A549 (cell line): ENCODE data around the gene NGFR. TPM values are rescaled to one million over a fixed set of nuclear protein-coding genes. Genes with fewer than 3 reads are reported as not detected.

ENCODE experiments used
- ATAC-seq, 2 experiments: fragments of 200-7000 bp in 1 of 2; fragments of >200 bp in 1 of 2; cut with Nextera tagmentation in 1 of 2; cut with Tn5 transposase in 1 of 2; 3 replicates each; pipeline versions ENCODE4 v1.8.0 to v1.9.1; 2018 to 2020; ENCODE audit warnings: mild to moderate bottlenecking in 1 of 2, moderate library complexity in 1 of 2
- CTCF ChIA-PET: fragments of 300-600 bp; sonication (Branson Sonifier 250); formaldehyde crosslinking; extraction: SDS; loops from one replicate; lab custom pipeline; 2021; ENCODE audit warnings: antibody characterized with exemption, inconsistent platforms; lab: Yijun Ruan, JAX
- POLR2A ChIA-PET: fragments of 350-600 bp; formaldehyde crosslinking; extraction: SDS; loops from one replicate; lab custom pipeline; 2021; ENCODE audit warnings: antibody characterized with exemption, inconsistent platforms; lab: Yijun Ruan, JAX
- DNase-seq, 2 experiments: peaks; one replicate each; pipeline versions ENCODE4 v3.0.0 to v3.0.0-alpha.2; 2011 to 2016; ENCODE audit warnings: low read depth in 1 of 2, low spot score in 1 of 2
- FAIRE-seq: peaks from 2 replicates; lab custom pipeline; 2011; peaks lifted over from hg19 to GRCh38; lab: Jason Lieb, UNC
- H3K27ac ChIP-seq, 2 experiments: fragments of >200 bp; sonication (Bioruptor Twin); formaldehyde crosslinking; 3 replicates each; pipeline ENCODE4 v1.5.1; 2016 to 2017
- H3K4me1 ChIP-seq: fragments of >200 bp; sonication (Bioruptor Twin); formaldehyde crosslinking; 3 replicates; pipeline ENCODE4 v1.6.1; 2016
- H3K4me2 ChIP-seq: fragments of >200 bp; sonication (Bioruptor Twin); formaldehyde crosslinking; 3 replicates; pipeline ENCODE4 v1.6.1; 2016
- H3K4me3 ChIP-seq: fragments of >200 bp; sonication (Bioruptor Twin); formaldehyde crosslinking; 3 replicates; pipeline ENCODE4 v1.5.1; 2016
- H3K9me3 ChIP-seq: fragments of >200 bp; sonication (Bioruptor Twin); formaldehyde crosslinking; 3 replicates; pipeline ENCODE4 v1.6.1; 2016
- BCL3 ChIP-seq: fragments of >200 bp; sonication (Bioruptor Twin); formaldehyde crosslinking; IDR thresholded peaks from 3 replicates; pipeline ENCODE4 v1.6.1; 2016
- BHLHE40 ChIP-seq: IDR thresholded peaks from 2 replicates; pipeline ENCODE4 v1.6.1; 2012; ENCODE audit warnings: low read depth, low read length, inconsistent platforms
- CBX8 ChIP-seq: fragments of 200-600 bp; sonication (generic); IDR thresholded peaks from 2 replicates; pipeline ENCODE4 v1.6.1; 2016
- CHD2 ChIP-seq: fragments of 150-350 bp; IDR thresholded peaks from 2 replicates; pipeline ENCODE4 v1.6.1; 2014; ENCODE audit warnings: low read length; ENCODE audit not compliant: partially characterized antibody
- E2F6 ChIP-seq: IDR thresholded peaks from 2 replicates; pipeline ENCODE4 v1.6.1; 2012; ENCODE audit warnings: low read depth, borderline replicate concordance
- ESRRA ChIP-seq: fragments of 150-350 bp; IDR thresholded peaks from 2 replicates; pipeline ENCODE4 v1.6.1; 2014; ENCODE audit warnings: mild to moderate bottlenecking, low read length, borderline replicate concordance
- HMGXB4 ChIP-seq: fragments of 250-450 bp; sonication (Bioruptor Pico); IDR thresholded peaks from 2 replicates; pipeline ENCODE4 v1.5.0; 2021; ENCODE audit warnings: mild to moderate bottlenecking, moderate library complexity, borderline replicate concordance
- MAZ ChIP-seq: fragments of 150-350 bp; IDR thresholded peaks from 2 replicates; pipeline ENCODE4 v1.6.1; 2014; ENCODE audit warnings: antibody characterized with exemption, low read depth, low read length, borderline replicate concordance
- MYC ChIP-seq: IDR thresholded peaks from 2 replicates; pipeline ENCODE4 v1.6.1; 2012; ENCODE audit warnings: mild to moderate bottlenecking, inconsistent platforms, low read length, improper control_type of control experiment, borderline replicate concordance
- NPAS2 ChIP-seq: fragments of 250-450 bp; sonication (Bioruptor Pico); IDR thresholded peaks from 2 replicates; pipeline ENCODE4 v1.8.0; 2022; ENCODE audit warnings: mild to moderate bottlenecking, moderate library complexity, borderline replicate concordance
- PHF8 ChIP-seq: fragments of 200-600 bp; sonication (generic); IDR thresholded peaks from 2 replicates; pipeline ENCODE4 v1.6.1; 2016; ENCODE audit warnings: low read depth, mild to moderate bottlenecking, antibody characterized with exemption, moderate library complexity, borderline replicate concordance
- POLR2AphosphoS2 ChIP-seq: conservative IDR thresholded peaks from 2 replicates; pipeline ENCODE4 v1.6.1; 2012; ENCODE audit warnings: low read length, improper control_type of control experiment, inconsistent platforms
- RARB ChIP-seq: fragments of 250-450 bp; sonication (Bioruptor Pico); IDR thresholded peaks from 2 replicates; pipeline ENCODE4 v1.8.0; 2021; ENCODE audit warnings: mild to moderate bottlenecking, moderate library complexity
- RCOR1 ChIP-seq: fragments of 150-350 bp; IDR thresholded peaks from 2 replicates; pipeline ENCODE4 v1.6.1; 2014; ENCODE audit warnings: antibody characterized with exemption, low read length, low read depth
- RFX5 ChIP-seq: fragments of 450-650 bp; IDR thresholded peaks from 2 replicates; pipeline ENCODE4 v1.7.1; 2014; ENCODE audit warnings: antibody characterized with exemption, mild to moderate bottlenecking, moderate library complexity
- SMC3 ChIP-seq: fragments of >200 bp; sonication (Bioruptor Twin); formaldehyde crosslinking; IDR thresholded peaks from 3 replicates; pipeline ENCODE4 v1.6.1; 2018; ENCODE audit warnings: inconsistent platforms
- SREBF2 ChIP-seq: fragments of 450-650 bp; IDR thresholded peaks from 2 replicates; pipeline ENCODE4 v1.6.1; 2014; ENCODE audit warnings: mild to moderate bottlenecking, moderate library complexity
- ZNF302 ChIP-seq: fragments of 250-450 bp; sonication (Bioruptor Pico); IDR thresholded peaks from 2 replicates; pipeline ENCODE4 v1.9.0; 2021; ENCODE audit warnings: inconsistent platforms, mild to moderate bottlenecking, moderate library complexity
- WGBS: methylation state at CpG from one replicate; pipeline ENCODE4 v1.1.6; 2017; ENCODE audit errors: missing lambda C conversion rate; 5-methylcytosine and 5-hydroxymethylcytosine counted together
- polyA plus RNA-seq, 4 experiments: library from polyadenylated mRNA; depleted of rRNA in 3 of 4; stranded (reverse); fragments of >200 nt; fragmentation: RNase III in 1 of 4; extraction: RNeasy Plus Mini Kit Qiagen cat#74134 plus additional on column Dnase treatment in 1 of 4; gene quantifications; 2 replicates in 3 of 4; 3 replicates in 1 of 4; pipeline ENCODE4 v1.2.3, GENCODE V29; 2011 to 2017
- TF ChIP-seq, protein P1 (sequence below): fragments of >200 bp; sonication (Bioruptor Twin); formaldehyde crosslinking; IDR thresholded peaks from 2 replicates; pipeline ENCODE4 v1.6.1; 2016
- TF ChIP-seq, protein P2 (sequence below): fragments of >200 bp; sonication (Bioruptor Twin); formaldehyde crosslinking; IDR thresholded peaks from 3 replicates; pipeline ENCODE4 v1.5.1; 2016

Gene NGFR
- polyA plus RNA-seq, 2 of the 4 experiments (the other 2 are of a cell fraction) = 0.13 to 0.18 TPM

- 88% methylated on average over 22 of the region's 26 CpGs for WGBS
- Histone ChIP-seq H3K27ac (no peak overlapping the region), H3K4me2 (no peak overlapping the region), H3K4me1 (peaks cover 19% of the 10 kb centered on the region), H3K9me3 (no peaks in the 10 kb centered on the region), H3K4me3 (no peak overlapping the region)
- CTCF ChIA-PET = interaction anchor here (0.8 to 15.6 kb wide), 7 partner anchors 11 to 77 kb away, joined by 3 to 214 read pairs (median 7); partner anchors contain the start of genes NGFR and NXPH3
- DNase-seq (no peak), ATAC-seq (no peak), FAIRE-seq (no peak)
- POLR2A ChIA-PET = no interaction called here
- TF ChIP-seq, protein P1, sequence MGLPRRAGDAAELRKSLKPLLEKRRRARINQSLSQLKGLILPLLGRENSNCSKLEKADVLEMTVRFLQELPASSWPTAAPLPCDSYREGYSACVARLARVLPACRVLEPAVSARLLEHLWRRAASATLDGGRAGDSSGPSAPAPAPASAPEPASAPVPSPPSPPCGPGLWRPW = no peak
- TF ChIP-seq RCOR1 (no peak), MYC (no peak), BHLHE40 (no peak), ESRRA (no peak), RARB (CRISPR knock-in tag) (no peak), BCL3 (no peak), MAZ (no peak), SREBF2 (no peak)
Measured at GRCh38 chr17:49512296-49513043, 17.4 kb downstream of the NGFR start.

DNA sequence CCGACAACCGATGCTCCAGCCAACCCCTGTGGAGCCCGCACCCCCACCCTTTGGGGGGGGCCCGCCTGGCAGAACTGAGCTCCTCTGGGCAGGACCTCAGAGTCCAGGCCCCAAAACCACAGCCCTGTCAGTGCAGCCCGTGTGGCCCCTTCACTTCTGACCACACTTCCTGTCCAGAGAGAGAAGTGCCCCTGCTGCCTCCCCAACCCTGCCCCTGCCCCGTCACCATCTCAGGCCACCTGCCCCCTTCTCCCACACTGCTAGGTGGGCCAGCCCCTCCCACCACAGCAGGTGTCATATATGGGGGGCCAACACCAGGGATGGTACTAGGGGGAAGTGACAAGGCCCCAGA is 17.9 kb downstream of the NGFR start:
- H3K4me2 ChIP-seq = no peak overlapping the region
- peaks cover 15% of the 10 kb centered on the region for H3K4me1 ChIP-seq
- POLR2A ChIA-PET = no interaction called here
- CTCF ChIA-PET = interaction anchor here (1.2 to 15.6 kb wide), 6 partner anchors 10 to 78 kb away, joined by 3 to 214 read pairs (median 8); partner anchors contain the start of genes NGFR and NXPH3
- H3K27ac ChIP-seq = no peak overlapping the region
- WGBS = 64% methylated on average over 4 of the region's 6 CpGs
- ATAC-seq (no peak), FAIRE-seq (no peak), DNase-seq (no peak)
- no peak overlapping the region for H3K4me3 ChIP-seq
- TF ChIP-seq BHLHE40 (no peak), NPAS2 (CRISPR knock-in tag) (no peak), CHD2 (no peak), RCOR1 (no peak), CBX8 (no peak), SMC3 (no peak), RARB (CRISPR knock-in tag) (no peak), POLR2AphosphoS2 (no peak), HMGXB4 (CRISPR knock-in tag) (no peak), ZNF302 (no peak), E2F6 (no peak), RFX5 (no peak), PHF8 (no peak)
- TF ChIP-seq, protein P2, sequence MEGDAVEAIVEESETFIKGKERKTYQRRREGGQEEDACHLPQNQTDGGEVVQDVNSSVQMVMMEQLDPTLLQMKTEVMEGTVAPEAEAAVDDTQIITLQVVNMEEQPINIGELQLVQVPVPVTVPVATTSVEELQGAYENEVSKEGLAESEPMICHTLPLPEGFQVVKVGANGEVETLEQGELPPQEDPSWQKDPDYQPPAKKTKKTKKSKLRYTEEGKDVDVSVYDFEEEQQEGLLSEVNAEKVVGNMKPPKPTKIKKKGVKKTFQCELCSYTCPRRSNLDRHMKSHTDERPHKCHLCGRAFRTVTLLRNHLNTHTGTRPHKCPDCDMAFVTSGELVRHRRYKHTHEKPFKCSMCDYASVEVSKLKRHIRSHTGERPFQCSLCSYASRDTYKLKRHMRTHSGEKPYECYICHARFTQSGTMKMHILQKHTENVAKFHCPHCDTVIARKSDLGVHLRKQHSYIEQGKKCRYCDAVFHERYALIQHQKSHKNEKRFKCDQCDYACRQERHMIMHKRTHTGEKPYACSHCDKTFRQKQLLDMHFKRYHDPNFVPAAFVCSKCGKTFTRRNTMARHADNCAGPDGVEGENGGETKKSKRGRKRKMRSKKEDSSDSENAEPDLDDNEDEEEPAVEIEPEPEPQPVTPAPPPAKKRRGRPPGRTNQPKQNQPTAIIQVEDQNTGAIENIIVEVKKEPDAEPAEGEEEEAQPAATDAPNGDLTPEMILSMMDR = no peak
- no peaks in the 10 kb centered on the region for H3K9me3 ChIP-seq
